ENCODE results near the gene TIMM8B.

DNA sequence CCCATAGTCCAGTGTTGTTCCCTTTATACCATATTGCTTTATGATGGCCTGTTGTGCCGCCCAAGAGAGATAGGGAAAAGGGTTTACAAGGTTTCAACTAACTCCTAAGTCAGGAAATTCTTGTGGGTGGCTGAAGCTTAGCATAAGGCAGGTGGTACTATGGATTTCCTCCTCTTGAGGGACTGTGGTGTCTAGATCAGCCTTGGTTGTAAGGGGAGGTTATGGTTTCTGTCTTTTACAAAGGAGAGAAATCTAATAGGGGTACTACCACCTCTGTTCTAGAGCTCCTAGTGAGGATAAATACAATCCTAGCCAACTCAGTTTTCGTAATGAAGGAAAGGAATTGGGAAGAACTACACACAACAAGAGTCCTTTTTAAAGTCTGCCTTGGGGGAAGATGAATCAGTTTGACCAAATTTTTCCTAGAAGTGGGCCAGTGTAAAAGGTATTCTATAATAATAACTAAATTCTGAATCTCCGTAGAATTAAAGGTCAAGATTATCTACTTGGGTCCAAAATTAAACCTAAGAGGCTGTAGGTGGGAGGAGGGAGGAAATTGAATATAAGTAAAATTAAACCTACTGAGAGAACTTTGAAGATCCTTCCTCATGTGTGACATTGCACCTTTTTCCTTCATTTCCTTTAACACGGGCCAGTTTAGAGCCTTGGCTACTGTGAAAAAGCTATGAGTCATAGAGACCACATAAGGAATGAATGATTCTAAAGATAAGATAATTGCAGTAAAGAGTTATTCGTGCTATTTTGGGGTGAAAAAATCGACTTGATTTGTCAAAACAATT, 44.2 kb downstream of the TIMM8B start:
- TF ChIP-seq, protein P1, sequence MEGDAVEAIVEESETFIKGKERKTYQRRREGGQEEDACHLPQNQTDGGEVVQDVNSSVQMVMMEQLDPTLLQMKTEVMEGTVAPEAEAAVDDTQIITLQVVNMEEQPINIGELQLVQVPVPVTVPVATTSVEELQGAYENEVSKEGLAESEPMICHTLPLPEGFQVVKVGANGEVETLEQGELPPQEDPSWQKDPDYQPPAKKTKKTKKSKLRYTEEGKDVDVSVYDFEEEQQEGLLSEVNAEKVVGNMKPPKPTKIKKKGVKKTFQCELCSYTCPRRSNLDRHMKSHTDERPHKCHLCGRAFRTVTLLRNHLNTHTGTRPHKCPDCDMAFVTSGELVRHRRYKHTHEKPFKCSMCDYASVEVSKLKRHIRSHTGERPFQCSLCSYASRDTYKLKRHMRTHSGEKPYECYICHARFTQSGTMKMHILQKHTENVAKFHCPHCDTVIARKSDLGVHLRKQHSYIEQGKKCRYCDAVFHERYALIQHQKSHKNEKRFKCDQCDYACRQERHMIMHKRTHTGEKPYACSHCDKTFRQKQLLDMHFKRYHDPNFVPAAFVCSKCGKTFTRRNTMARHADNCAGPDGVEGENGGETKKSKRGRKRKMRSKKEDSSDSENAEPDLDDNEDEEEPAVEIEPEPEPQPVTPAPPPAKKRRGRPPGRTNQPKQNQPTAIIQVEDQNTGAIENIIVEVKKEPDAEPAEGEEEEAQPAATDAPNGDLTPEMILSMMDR (conservative IDR thresholded peaks at IDR 0.05; ENCODE audit: low read length), result no peak
- TF ChIP-seq EZH2phosphoT487 (IDR thresholded peaks at IDR 0.05; ENCODE audit: borderline replicate concordance), result no peak

All from Loucy (cell line).